Activated gamma-delta T cell treated with anti-CD3 and anti-CD28 coated beads, Interleukin-2, amount 50 U/mL, for 16 hours (primary cell): ENCODE measurements around the gene STK32B.
"Not testable (repeated sequence)": the region's sequence is repeated elsewhere in the genome, so short reads cannot be mapped to it uniquely, and the experiment has no call there.

Source experiments
- DNase-seq: peaks from one replicate; pipeline ENCODE4 v3.0.0-alpha.2; 2020; ENCODE audit warnings: low read depth

STK32B gene

DNA sequence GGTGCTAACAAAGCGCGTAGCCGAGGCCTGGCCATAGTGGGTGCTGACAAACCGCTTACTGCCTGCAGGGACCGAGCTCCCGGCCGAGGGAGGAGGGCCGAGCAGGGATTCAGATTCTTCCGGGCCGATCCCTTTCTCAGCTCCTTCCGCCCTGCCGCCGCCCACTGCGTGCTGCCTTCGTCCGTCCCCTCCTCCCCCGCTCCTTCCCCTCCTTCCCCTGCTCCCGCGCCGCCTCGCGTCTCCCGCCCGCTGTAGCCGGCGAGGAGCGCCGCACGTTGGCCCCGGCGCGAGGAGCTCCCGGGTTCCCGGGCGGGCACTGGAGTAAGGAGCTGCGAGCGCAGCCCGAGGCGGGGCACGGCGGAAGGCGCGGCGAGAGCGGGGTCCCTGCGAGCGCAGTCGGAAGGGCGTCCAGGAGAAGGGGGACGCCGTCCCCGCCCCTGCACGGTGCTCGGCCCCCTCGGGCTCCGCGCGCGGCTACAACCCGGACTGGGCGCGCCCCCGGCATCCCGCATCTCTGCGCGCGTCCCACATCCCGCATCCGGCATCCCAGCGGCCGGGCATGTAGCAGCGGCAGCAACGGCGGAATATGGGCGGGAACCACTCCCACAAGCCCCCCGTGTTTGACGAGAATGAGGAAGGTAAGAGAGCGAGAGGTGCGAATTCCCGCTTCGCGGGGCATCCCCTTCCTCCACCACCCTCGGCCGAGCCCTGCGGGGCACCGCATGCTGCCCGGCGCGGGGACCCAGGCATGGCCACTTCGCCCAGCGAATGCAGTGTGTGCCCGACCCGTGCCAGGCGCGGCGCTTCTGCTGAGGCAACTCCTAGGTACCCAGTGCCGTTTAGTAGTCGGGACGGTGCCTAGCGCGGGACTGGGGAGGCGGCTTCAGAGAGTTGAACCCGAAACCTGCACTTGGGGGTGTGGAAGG is at the start of gene STK32B:
Gene STK32B (plus strand): TSS at position 203 of the 926 bp plus-strand sequence.
- no peak for DNase-seq

DNA sequence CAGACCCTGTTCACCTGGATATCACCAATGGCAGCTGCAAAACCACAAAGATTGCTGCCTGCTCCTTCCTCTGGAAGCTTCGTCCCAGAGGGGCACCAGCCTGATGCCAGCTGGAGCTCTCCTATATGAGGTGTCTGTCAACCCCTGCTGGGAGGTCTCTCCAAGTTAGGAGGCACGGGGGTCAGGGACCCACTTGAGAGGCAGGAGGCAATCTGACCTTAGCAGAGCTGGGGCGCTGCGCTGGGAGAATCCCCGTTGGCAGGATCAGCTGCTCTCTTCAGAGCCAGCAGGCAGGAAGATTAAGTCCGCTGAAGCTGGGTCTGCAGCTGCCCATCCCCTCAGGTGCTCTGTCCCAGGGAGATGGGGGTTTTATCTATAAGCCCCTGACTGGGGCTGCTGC is 49.6 kb upstream of the STK32B start:
- not testable (repeated sequence) for DNase-seq

DNA sequence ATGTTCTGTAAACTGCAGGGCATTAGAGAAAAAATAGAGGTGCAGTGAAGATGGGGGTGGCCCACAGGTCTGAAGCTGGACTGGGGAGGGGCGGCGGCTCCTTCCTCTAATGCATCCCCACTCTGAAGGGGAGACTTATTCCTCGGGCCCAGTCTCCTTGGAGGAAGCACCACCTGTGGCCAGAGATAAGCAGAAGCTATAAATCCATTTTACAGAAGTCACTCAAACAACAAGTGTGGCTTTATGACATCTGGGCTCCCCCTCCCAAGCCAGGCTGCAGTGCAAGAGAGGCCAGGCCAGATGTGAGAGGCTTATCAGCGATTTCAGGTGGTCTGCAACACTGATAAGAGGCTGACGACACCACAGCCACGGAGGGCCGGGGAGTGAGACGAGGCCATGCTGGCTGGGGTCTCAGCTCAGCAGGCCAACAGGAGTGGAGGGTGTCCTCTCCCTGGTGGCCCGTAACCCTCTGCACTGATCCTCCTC is 47.9 kb upstream of the STK32B start:
- no peak for DNase-seq

- DNase-seq: no peak
These were observed 47.4 kb upstream of the STK32B start for GRCh38 chr4:5003918-5004317.

DNA sequence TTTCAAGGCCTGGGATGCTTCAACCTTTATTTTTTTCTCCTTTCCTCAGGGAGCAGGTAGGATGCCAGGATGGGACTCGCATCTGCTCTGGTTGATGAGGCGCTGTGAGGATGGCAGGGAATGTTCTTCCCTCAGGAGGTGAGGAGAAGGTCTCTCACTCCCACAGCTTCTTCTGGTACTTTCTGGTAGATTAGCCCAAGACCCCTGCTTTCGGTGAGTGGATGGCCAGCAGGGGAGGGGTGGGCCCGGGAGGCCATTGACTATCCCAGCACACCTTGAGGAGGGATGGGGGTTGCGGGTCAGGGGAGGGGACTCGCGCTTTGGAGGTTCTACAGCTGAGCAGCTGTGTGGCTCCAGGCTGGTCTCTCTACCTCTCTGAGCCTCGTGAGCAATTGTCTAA is 46.8 kb upstream of the STK32B start:
- DNase-seq: no peak

DNA sequence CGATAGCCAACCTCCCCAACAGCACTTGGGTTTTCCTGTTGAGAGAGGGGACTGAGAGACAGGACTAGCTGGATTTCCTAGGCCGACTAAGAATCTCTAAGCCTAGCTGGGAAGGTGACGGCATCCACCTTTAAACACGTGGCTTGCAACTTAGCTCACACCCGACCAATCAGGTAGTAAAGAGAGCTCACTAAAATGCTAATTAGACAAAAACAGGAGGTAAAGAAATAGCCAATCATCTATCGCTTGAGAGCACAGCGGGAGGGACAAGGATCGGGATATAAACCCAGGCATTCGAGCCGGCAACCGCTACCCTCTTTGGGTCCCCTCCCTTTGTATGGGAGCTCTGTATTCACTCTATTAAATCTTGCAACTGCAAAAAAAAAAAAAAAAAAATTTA is 44.3 kb upstream of the STK32B start:
- DNase-seq: not testable (repeated sequence)

DNA sequence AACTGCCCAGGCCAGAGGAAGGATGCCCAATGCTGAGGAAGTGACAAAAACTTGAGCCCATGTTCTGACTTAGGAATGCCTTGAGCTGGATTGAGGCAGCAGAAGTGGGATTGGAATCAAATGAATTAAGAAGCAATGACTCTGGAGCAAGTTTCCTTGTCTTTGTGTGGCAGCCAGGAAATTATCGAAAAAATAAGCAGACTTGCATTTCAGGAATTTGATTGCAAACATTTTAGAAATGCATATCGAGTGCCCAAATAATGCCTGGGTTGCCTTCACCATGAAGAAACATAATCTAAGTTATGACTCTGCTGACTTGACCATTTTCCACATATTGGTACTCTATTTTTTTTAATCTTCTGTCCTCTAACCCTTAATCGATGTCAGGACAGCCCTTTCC is 41.5 kb upstream of the STK32B start:
- no peak for DNase-seq

DNA sequence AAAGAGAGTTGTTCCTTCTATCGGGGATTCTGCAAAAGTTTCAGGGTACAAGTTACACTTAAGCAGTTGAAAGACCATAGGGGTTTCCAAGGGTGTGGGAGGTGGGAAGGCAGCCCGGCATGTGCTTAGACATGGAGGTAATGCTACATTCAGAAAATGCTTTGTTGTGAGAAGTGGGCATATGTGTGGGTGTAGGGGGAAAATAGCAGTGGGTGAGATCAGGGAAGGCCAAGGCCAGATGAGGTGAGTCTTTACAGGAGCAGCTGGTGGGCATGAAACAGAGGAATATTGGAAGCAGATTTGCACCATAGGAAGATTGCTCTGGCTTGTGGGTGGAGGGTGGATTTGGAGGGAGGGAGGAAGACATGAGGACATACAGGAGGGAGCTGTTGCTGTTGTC is 40.3 kb upstream of the STK32B start:
- no peak for DNase-seq

GRCh38 chr4:5012244-5012898 is 38.9 kb upstream of the STK32B start:
- DNase-seq: no peak

- no peak for DNase-seq
These were observed 38.3 kb upstream of the STK32B start for GRCh38 chr4:5012958-5013357.

GRCh38 chr4:5014007-5014682 is 37.1 kb upstream of the STK32B start:
- no peak for DNase-seq

GRCh38 chr4:5018096-5018495 is 33.2 kb upstream of the STK32B start:
- DNase-seq: no peak

DNA sequence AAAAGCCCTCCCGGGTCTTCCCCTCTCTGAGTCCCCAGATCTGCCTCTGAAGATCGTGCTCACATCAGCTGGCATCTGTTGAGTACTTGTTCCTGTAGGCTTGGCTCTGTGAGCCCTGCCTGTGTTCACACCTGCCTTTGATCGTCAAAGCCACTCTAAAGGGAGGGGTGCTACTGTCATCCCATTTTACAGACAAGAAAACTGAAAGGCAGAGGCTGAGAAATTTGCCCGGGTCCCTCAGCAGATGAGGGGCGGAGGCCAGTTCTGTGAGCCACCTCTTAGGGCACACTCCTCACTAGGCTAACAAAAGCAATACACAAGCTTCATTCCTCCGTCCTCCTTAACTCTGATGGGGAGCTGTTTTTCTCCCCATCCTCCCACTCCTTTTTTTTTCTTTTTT is 32.7 kb upstream of the STK32B start:
- no peak for DNase-seq

DNA sequence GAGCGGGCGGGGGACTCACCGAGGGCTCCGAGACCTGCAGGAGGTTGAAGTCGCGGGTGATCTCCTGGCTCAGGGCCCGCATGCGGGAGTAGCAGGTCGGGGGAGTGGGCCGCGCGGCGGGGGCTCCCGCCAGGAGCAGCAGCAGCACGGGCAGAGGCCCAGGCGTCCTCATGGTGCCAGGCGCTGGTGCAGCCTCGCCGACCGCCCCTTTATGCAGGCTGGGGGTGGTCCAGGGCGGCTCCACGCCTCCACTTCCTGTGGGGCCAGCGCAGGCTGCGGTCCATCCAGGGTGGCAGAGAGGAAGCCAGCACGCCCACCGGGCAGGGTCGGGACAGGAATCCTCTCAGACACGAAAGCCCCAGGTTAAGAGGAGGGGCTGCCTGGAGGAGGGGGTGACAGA is 32.0 kb upstream of the STK32B start, which contains the start of gene CYTL1:
Gene CYTL1 (minus strand): TSS at position 185 of the 400 bp plus-strand sequence. CDS start 13 bp downstream, at position 172.
- DNase-seq: no peak

DNA sequence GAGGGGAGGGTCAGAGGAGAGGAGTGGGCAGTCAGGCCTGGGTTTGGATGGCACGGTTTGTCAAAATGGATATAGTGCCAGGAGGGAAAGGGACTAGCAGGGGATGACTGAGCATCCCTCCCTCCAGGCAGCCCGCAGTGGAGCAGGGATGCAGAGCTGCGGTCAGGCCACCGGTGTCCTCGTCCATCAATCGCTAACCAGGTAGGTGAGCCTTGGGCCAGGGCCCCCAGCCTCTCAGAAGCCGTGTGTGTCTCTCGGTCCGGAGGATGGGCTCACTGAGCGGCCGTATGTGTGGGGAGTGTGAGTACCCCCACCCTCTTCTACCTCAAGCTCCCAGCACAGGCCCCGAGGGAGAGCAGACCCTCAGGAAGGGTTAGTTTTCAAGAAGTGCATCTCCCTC is 31.5 kb upstream of the STK32B start:
- DNase-seq: no peak

GRCh38 chr4:5020341-5020740 is 30.9 kb upstream of the STK32B start:
- DNase-seq: no peak

GRCh38 chr4:5021546-5021945 is 29.7 kb upstream of the STK32B start:
- DNase-seq: no peak

- no peak for DNase-seq
These were observed 26.6 kb upstream of the STK32B start for GRCh38 chr4:5024673-5025072.

DNA sequence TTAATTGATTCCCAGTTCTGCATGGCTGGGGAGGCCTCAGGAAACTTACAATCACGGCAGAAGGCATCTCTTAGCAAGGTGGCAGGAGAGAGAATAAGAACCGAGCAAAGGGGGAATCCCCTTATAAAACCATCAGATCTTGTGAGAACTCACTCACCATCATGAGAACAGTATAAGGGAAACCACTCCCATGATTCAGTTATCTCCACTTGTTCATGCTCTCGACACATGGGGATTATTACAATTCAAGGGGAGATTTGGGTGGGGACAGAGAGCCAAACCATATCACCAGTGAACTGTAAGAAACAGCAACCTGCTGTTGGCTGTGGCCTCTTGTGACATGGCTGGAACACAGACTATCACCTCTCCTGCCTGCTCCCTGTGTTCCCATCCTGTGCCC is 24.9 kb upstream of the STK32B start:
- no peak for DNase-seq

- DNase-seq: no peak
These were observed 23.9 kb upstream of the STK32B start for GRCh38 chr4:5027346-5027745.

DNA sequence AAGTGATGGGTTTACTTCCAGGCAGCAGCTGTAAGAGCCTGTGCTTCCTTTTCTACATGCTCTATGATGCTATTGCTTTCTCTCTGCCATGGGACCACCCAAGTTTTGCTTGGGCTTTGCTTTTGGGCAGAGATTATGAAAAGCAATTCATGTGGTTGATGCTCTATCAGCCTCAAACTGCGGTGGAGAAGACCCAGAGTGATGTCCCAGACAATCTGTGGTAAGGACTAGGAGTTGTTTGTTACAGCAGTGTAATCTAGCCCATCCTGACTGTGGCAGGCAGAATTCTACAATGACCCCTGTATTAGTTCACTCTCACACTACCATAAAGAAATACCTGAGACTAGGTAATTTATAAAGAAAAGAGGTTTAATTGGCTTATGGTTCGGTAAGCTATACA is 22.8 kb upstream of the STK32B start:
- DNase-seq: no peak

DNA sequence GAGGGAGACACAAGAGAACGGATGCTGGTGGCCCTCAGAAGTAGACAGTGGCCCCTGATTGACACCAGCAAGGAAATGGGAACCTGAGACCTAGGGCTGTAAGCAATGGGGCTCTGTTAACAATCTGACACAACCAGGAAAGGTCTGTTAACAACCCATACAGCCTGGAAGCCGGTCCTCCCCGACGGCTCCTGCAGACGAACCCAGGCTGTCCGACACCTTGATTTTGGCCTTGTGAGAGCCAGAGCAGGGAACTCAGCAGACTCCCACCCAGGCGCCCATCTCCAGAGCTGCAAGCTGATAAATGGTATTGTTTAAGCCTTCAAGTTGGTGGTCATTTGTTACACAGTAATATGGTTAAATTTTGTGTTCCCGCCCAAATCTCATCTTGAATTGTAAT is 21.8 kb upstream of the STK32B start:
- DNase-seq: no peak

GRCh38 chr4:5030221-5030620 is 21.1 kb upstream of the STK32B start:
- no peak for DNase-seq
